Fibroblast of lung (primary cell): ENCODE data around the gene STAM.

ENCODE experiments used
- EZH2 ChIP-seq: IDR thresholded peaks from 2 replicates; pipeline ENCODE4 v1.5.1; 2012; ENCODE audit warnings: low read length, control low read depth, mild to moderate bottlenecking; ENCODE audit errors: missing control alignments
- TF ChIP-seq, protein P1 (sequence below), 2 donors: IDR thresholded peaks in 1 of 2; conservative IDR thresholded peaks in 1 of 2; 1 replicate in 1 of 2; 2 replicates in 1 of 2; pipeline ENCODE4 v1.5.1; 2011 to 2012; ENCODE audit warnings: low read length in 2 of 2, control low read depth in 1 of 2, inconsistent platforms in 1 of 2, low read depth in 1 of 2, mild to moderate bottlenecking in 1 of 2

DNA sequence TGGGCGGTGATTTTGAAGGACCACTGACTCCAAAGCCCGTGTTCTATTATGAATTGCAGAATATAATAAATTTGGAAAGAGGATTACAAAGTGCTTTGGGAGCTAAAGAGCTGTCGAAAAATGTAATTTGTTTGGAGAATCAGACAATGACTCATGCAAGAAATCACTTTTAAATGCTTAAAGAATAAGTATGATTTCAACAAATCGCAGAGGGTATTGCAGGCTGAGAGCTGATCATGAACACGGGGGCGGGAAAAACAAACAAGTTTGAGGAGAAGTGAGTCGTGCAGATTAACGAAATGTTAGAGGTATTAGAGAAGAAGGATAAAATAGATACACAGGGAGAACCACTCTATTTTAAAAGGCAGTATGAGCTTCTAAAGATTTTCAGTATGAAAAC lies 21.9 kb upstream of the STAM start:
- TF ChIP-seq, protein P1, sequence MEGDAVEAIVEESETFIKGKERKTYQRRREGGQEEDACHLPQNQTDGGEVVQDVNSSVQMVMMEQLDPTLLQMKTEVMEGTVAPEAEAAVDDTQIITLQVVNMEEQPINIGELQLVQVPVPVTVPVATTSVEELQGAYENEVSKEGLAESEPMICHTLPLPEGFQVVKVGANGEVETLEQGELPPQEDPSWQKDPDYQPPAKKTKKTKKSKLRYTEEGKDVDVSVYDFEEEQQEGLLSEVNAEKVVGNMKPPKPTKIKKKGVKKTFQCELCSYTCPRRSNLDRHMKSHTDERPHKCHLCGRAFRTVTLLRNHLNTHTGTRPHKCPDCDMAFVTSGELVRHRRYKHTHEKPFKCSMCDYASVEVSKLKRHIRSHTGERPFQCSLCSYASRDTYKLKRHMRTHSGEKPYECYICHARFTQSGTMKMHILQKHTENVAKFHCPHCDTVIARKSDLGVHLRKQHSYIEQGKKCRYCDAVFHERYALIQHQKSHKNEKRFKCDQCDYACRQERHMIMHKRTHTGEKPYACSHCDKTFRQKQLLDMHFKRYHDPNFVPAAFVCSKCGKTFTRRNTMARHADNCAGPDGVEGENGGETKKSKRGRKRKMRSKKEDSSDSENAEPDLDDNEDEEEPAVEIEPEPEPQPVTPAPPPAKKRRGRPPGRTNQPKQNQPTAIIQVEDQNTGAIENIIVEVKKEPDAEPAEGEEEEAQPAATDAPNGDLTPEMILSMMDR (conservative IDR thresholded peaks at IDR 0.05 in 1 of 2, IDR thresholded peaks at IDR 0.05 in 1 of 2; ENCODE audit: low read depth in 1 of 2, low read length in 2 of 2) = no peak
- TF ChIP-seq EZH2 = no peak
